HCT116 (cell line): ENCODE data around the gene ICAM1. TPM values are rescaled to one million over a fixed set of nuclear protein-coding genes. Genes with fewer than 3 reads are reported as not detected.
A peak's percentile ranks its signal among the peaks of the same experiment; 100 is the strongest.

ENCODE experiments used
- ATAC-seq: fragments of 200-7000 bp; cut with Tn5 transposase; 2 replicates; pipeline ENCODE4 v1.9.1; 2020; ENCODE audit warnings: mild to moderate bottlenecking, moderate library complexity
- BruUV-seq: library from RNA; stranded (reverse); fragments of 400-500 nt; replicated peaks from 2 replicates; lab custom pipeline; 2021; lab: Mats Ljungman, UMichigan
- CTCF ChIA-PET: fragments of 300-600 bp; sonication (Branson Sonifier 250); formaldehyde crosslinking; loops from one replicate; lab custom pipeline; 2021; ENCODE audit warnings: antibody characterized with exemption; lab: Charles Lee
- POLR2A ChIA-PET: fragments of 300-600, 350-600 bp; sonication (Branson Sonifier 250); formaldehyde crosslinking; loops from one replicate; lab custom pipeline; 2021; ENCODE audit warnings: antibody characterized with exemption; lab: Charles Lee
- RAD21 ChIA-PET, 2 experiments: fragments of 300-600 bp; sonication (Branson Sonifier 250); formaldehyde crosslinking; loops; one replicate each; lab custom pipeline; 2023; ENCODE audit warnings: low total read pairs in 2 of 2; ENCODE audit not compliant: uncharacterized antibody in 2 of 2, unreplicated experiment in 2 of 2, low non-redundant PET in 1 of 2; lab: Charles Lee
- DNase-seq: peaks from one replicate; pipeline ENCODE4 v3.0.0-alpha.2; 2010; ENCODE audit warnings: low read depth, low spot score
- H2AFZ ChIP-seq: fragments of 200-600 bp; shearing (Covaris generic), sonication (generic); 2 replicates; pipeline ENCODE4 v1.6.1; 2017; ENCODE audit warnings: low read depth, mixed run types, mixed read lengths, antibody characterized with exemption, low read length; ENCODE audit not compliant: poor library complexity, severe bottlenecking
- H3K27ac ChIP-seq: 2 replicates; pipeline ENCODE4 v1.5.1; 2012; ENCODE audit warnings: low read depth, low read length
- H3K27me3 ChIP-seq: fragments of 200-600 bp; sonication (generic); 2 replicates; pipeline ENCODE4 v1.6.1; 2016; ENCODE audit warnings: mixed run types, low read length, mixed read lengths; ENCODE audit not compliant: insufficient read depth
- H3K36me3 ChIP-seq, 2 experiments: fragments of 200-500 bp in 1 of 2; fragments of 200-600 bp in 1 of 2; sonication (Bioruptor generic) in 1 of 2; sonication (generic) in 1 of 2; 2 replicates each; pipeline versions ENCODE4 v1.5.1 to v1.6.1; 2014 to 2016; ENCODE audit warnings: low read length in 2 of 2, inconsistent platforms in 1 of 2, mixed read lengths in 1 of 2, mixed run types in 1 of 2; ENCODE audit not compliant: insufficient read depth in 2 of 2, control insufficient read depth in 1 of 2
- H3K4me1 ChIP-seq, 2 experiments: fragments of 200-600 bp in 1 of 2; sonication (generic) in 1 of 2; 2 replicates each; pipeline versions ENCODE4 v1.5.1 to v1.6.1; 2012 to 2017; ENCODE audit warnings: low read length in 2 of 2, inconsistent platforms in 1 of 2, mild to moderate bottlenecking in 1 of 2, mixed read lengths in 1 of 2, mixed run types in 1 of 2, moderate library complexity in 1 of 2; ENCODE audit not compliant: insufficient read depth in 2 of 2, control insufficient read depth in 1 of 2
- H3K4me2 ChIP-seq: fragments of 200-600 bp; sonication (generic); 2 replicates; pipeline ENCODE4 v1.6.1; 2017; ENCODE audit warnings: mixed run types, low read length, mixed read lengths
- H3K4me3 ChIP-seq, 2 experiments: fragments of 200-600 bp in 1 of 2; sonication (generic) in 1 of 2; replicated peaks in 1 of 2; 2 replicates each; pipeline ENCODE4 v1.5.1; 2011 to 2016; ENCODE audit warnings: low read length in 2 of 2, control low read depth in 1 of 2, low read depth in 1 of 2, mild to moderate bottlenecking in 1 of 2, mixed read lengths in 1 of 2, mixed run types in 1 of 2
- H3K79me2 ChIP-seq: fragments of 200-600 bp; sonication (generic); 2 replicates; pipeline ENCODE4 v1.6.1; 2017; ENCODE audit warnings: mild to moderate bottlenecking, mixed run types, low read length, moderate library complexity, mixed read lengths; ENCODE audit not compliant: insufficient read depth
- H3K9ac ChIP-seq: fragments of 200-600 bp; sonication (generic); 2 replicates; pipeline ENCODE4 v1.6.1; 2016; ENCODE audit warnings: low read length, mixed read lengths
- H3K9me2 ChIP-seq: fragments of 200-600 bp; sonication (generic), shearing (Covaris generic); 2 replicates; pipeline ENCODE4 v1.6.1; 2017; ENCODE audit warnings: mixed run types, mild to moderate bottlenecking, moderate library complexity; ENCODE audit not compliant: insufficient read depth
- H3K9me3 ChIP-seq, 2 experiments: fragments of 200-500 bp in 1 of 2; fragments of 200-600 bp in 1 of 2; sonication (Bioruptor generic) in 1 of 2; sonication (generic) in 1 of 2; 2 replicates each; pipeline ENCODE4 v1.6.1; 2014 to 2017; ENCODE audit warnings: low read length in 2 of 2, mixed read lengths in 2 of 2, inconsistent platforms in 1 of 2, low read depth in 1 of 2, mild to moderate bottlenecking in 1 of 2, mixed run types in 1 of 2, moderate library complexity in 1 of 2; ENCODE audit not compliant: control insufficient read depth in 1 of 2, insufficient read depth in 1 of 2
- H4K20me1 ChIP-seq: fragments of 200-600 bp; sonication (generic), shearing (Covaris generic); 2 replicates; pipeline ENCODE4 v1.6.1; 2017; ENCODE audit warnings: mixed run types, mild to moderate bottlenecking, moderate library complexity; ENCODE audit not compliant: insufficient read depth
- EZH2phosphoT487 ChIP-seq: fragments of 200-600 bp; IDR thresholded peaks from 2 replicates; pipeline ENCODE4 v1.6.1; 2018; ENCODE audit warnings: antibody characterized with exemption, borderline replicate concordance
- FOSL1 ChIP-seq: IDR thresholded peaks from 2 replicates; pipeline ENCODE4 v1.6.1; 2012; ENCODE audit warnings: low read depth
- JUND ChIP-seq: IDR thresholded peaks from 2 replicates; pipeline ENCODE4 v1.6.1; 2012
- POLR2AphosphoS5 ChIP-seq: IDR thresholded peaks from 2 replicates; pipeline ENCODE4 v1.6.1; 2011; ENCODE audit warnings: mild to moderate bottlenecking, low read depth, low read length, moderate library complexity
- SIN3A ChIP-seq: IDR thresholded peaks from 2 replicates; pipeline ENCODE4 v1.6.1; 2012; ENCODE audit warnings: low read depth
- SP1 ChIP-seq: IDR thresholded peaks from 2 replicates; pipeline ENCODE4 v1.6.1; 2012; ENCODE audit warnings: low read depth
- ZNF274 ChIP-seq: fragments of 200-500 bp; sonication (Bioruptor generic); IDR thresholded peaks from 2 replicates; pipeline ENCODE4 v1.6.1; 2014; ENCODE audit warnings: mild to moderate bottlenecking, low read depth, low read length, inconsistent platforms
- intact Hi-C: fragments of 100-400 bp; cut with micrococcal nuclease; formaldehyde crosslinking; loops from 2 replicates; pipeline ENCODE4 v1.10.0; 2022
- total RNA-seq: library from RNA; stranded (reverse); gene quantifications from one replicate; pipeline ENCODE4 v1.2.1, GENCODE V29; 2021; ENCODE audit not compliant: unreplicated experiment
- TF ChIP-seq, protein P1 (sequence below): IDR thresholded peaks from 2 replicates; pipeline ENCODE4 v1.6.1; 2012

The ICAM1 gene
- total RNA-seq, 1 experiment from 2014 or later: 5.0 TPM

DNA sequence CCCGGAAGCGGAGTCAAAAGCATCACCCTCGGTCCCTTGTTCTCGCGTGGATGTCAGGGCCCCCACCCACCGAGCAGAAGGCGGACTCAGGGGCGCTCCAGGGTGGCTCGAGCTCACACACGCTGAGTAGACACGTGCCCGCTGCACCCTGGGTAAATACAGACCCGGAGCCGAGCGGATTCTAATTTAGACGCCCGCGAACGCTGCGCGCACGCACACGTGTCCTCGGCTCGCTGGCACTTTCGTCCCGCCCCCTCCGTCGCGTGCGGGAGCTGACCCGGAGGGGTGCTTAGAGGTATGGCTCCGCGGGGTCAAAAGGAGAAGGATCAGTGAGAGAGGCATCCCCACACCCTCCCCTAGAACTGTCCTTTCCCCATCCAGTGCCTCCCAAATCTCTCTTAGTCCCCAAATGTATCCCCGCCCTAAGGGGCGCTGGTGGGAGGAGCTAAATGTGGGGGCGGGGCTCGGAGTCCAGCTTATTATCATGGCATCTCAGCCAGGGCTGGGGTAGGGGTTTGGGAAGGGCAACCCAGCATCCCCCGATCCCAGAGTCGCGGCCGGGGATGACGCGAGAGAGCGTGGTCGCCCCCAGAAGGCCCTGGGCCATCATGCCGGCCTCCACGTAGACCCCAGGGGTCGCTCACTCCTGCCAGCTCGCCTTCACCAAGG is 18.4 kb downstream of the ICAM1 start:
- TF ChIP-seq POLR2AphosphoS5: peak; percentile 38
- no peak for TF ChIP-seq FOSL1
- no peak for TF ChIP-seq EZH2phosphoT487
- TF ChIP-seq, protein P1, sequence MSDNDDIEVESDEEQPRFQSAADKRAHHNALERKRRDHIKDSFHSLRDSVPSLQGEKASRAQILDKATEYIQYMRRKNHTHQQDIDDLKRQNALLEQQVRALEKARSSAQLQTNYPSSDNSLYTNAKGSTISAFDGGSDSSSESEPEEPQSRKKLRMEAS: peak; percentile 96
- TF ChIP-seq ZNF274: no peak
- peak; percentile 88 for TF ChIP-seq SIN3A
- peak; percentile 48; the same call in 1 of the 2 replicates for TF ChIP-seq SP1
- TF ChIP-seq JUND: no peak
- intact Hi-C loops: loop anchor here (2.0 kb wide), 1 partner anchor 44 kb away; the partner anchor contains the start of gene RAVER1
- ChIA-PET RAD21 (interaction anchor here (0.6 to 1.1 kb wide), 5 partner anchors 18 to 52 kb away, joined by 3 to 6 read pairs (median 4); partner anchors contain the start of genes ICAM1 (in 1 of the 2) and RAVER1 (in 1 of the 2)), POLR2A (interaction anchor here (0.6 to 2.6 kb wide), 19 partner anchors 9 to 819 kb away, joined by 3 to 26 read pairs (median 4); partner anchors contain the start of genes FDX2, PDE4A, RAVER1 and TYK2), CTCF (interaction anchor here (0.6 to 3.2 kb wide), 15 partner anchors 9 to 356 kb away, joined by 3 to 30 read pairs (median 4); partner anchors contain the start of genes CDC37 and RAVER1)
- Histone ChIP-seq H3K4me1 (peaks cover 13 to 60% of the 10 kb centered on the region in 2 experiments), H3K36me3 (peaks cover 2 to 18% of the 10 kb centered on the region in 2 experiments; a peak in 2 of 4 replicates), H3K4me2 (peak overlapping the region; percentile 100), H3K4me3 (peak overlapping the region; percentile 77 to 91), H4K20me1 (no peaks in the 10 kb centered on the region), H3K27ac (peak overlapping the region; percentile 76), H3K9me2 (no peaks in the 10 kb centered on the region), H3K9me3 (no peaks in the 10 kb centered on the region), H2AFZ (peak overlapping the region; percentile 49), H3K27me3 (no peaks in the 10 kb centered on the region), H3K9ac (peak overlapping the region; percentile 94), H3K79me2 (peaks cover 16% of the 10 kb centered on the region; the same call in 1 of the 2 replicates)
- BruUV-seq: no TSS peak
- ATAC-seq (peak; percentile 65), DNase-seq (peak; percentile 77)
